ENCODE data around the gene CSF1R.

CSF1R gene

DNA sequence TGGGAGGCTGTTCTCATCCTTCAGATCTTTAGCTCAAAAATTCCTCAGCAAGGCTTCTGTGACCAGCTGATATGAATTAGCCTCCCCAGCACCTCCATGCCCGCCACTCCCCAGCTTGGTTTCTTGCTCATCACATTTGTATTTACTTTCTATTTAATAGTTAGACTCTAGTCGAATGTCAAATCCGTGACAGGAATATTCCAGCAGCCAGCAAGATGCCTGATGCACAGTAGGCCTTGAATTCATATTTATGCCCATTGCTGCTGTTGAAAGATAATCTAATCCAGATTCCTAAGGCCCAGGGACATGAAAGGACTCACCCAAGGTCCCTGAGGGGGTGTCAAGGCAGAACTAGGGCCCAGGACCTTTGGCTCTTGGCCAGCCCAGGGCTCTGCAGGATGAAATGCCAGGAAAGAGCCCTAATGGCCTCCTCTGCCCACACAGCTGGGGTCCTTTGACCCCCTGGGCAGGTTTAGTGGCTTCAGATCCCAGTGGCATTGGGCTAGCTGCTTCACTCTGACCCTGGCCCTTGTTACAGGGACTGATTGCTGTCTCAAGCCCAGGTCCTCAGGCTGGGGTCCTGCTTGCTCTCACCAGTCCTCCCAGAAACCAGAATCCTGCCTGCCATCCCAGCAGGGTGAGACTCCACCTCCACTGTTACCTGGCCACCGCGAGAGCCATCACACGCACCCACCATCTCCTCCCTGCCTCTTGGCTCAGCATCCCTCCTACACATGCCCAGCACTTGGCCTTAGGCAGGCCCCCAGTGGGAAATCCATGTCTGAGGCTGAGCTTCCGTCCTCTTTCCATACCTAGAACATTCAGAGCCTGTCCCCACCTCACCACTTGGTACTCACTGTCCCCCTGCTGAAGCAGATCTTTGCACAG, 7.3 kb downstream of the CSF1R start:
- no peaks in the 10 kb centered on the region for H3K9me3 ChIP-seq (ENCODE audit: low read length)
- peaks cover 15% of the 10 kb centered on the region for H3K27me3 ChIP-seq (ENCODE audit: insufficient read depth, low read length)
- H3K4me3 ChIP-seq (ENCODE audit: low read length), result no peak overlapping the region
- peaks cover 11% of the 10 kb centered on the region for H3K4me1 ChIP-seq (ENCODE audit: insufficient read depth, low read length)
- H2AFZ ChIP-seq (ENCODE audit: low read depth, low read length), result no peak overlapping the region
- H3K36me3 ChIP-seq (ENCODE audit: insufficient read depth, low read length), result no peaks in the 10 kb centered on the region

DNA sequence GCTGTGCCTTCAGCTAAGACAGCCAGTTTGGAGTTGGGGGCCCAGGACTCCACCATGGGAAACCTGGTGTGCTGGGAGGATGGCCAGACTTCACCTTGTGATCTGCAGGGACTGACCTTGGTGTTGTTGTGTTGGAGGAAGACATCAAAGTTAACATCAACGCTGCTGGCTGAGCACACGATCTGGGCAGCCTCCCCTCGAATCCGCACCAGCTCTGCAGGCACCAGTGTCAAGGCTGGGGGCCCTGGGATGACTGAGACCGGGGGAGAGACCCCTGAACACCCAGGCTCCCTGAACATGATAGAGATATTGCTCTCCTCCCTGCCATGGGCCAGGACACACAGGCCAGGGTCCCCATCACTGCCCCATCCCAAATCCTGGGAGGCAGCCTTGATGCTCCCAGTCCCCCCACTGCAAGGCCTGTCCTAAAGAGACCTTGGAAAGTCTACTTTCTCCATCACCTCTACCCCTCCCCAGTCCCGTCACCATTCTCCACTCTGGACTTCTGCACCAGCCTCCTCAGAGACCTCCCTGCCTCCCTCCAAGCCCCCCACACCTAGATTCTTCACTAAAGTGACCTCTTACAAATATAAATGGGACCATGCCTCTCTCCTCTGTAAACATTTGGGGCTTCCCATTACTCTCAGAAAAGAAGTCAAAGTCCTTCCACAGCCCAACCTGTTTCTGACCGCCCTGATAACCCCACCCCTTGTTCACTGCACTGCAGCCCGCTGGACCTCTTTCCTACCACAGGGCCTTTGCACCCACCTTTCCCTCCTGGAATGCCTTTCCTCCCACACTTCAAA, 8.2 kb downstream of the CSF1R start:
- Histone ChIP-seq H3K9me3 (ENCODE audit: low read length) (no peaks in the 10 kb centered on the region), H3K27me3 (ENCODE audit: insufficient read depth, low read length) (peaks cover 15% of the 10 kb centered on the region)

DNA sequence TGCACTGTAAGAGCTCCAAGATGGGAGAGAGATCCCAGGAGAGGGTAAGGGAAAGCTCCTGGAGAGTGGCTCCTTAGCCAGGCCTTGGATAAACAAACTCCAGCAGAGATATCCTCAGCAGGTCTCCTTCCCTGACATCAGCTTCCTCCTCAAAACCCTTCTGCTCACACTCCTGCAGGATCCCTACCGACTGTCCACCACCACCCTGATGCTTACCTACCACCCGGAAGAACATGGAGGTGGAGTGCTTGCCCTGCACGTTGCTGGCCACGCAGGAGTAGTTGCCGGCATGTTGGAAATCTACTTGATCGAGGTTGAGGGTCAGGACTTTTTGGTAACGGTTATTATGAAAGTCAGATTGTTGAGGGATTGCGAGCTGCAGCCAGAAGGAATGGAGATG, 9.3 kb downstream of the CSF1R start:
- H2AFZ ChIP-seq (ENCODE audit: low read depth, low read length), result no peak overlapping the region
- no peaks in the 10 kb centered on the region for H3K36me3 ChIP-seq (ENCODE audit: insufficient read depth, low read length)
- no peak overlapping the region for H3K4me3 ChIP-seq (ENCODE audit: low read length)
- peaks cover 15% of the 10 kb centered on the region for H3K27me3 ChIP-seq (ENCODE audit: insufficient read depth, low read length)
- peaks cover 7% of the 10 kb centered on the region for H3K4me1 ChIP-seq (ENCODE audit: insufficient read depth, low read length)
- H3K9me3 ChIP-seq (ENCODE audit: low read length), result no peaks in the 10 kb centered on the region

More for the DNA sequence above, 8.2 kb downstream of the CSF1R start:
- no peak overlapping the region for H3K4me3 ChIP-seq (ENCODE audit: low read length)
- H3K36me3 ChIP-seq (ENCODE audit: insufficient read depth, low read length), result no peaks in the 10 kb centered on the region
- H2AFZ ChIP-seq (ENCODE audit: low read depth, low read length), result no peak overlapping the region
- peaks cover 11% of the 10 kb centered on the region for H3K4me1 ChIP-seq (ENCODE audit: insufficient read depth, low read length)

DNA sequence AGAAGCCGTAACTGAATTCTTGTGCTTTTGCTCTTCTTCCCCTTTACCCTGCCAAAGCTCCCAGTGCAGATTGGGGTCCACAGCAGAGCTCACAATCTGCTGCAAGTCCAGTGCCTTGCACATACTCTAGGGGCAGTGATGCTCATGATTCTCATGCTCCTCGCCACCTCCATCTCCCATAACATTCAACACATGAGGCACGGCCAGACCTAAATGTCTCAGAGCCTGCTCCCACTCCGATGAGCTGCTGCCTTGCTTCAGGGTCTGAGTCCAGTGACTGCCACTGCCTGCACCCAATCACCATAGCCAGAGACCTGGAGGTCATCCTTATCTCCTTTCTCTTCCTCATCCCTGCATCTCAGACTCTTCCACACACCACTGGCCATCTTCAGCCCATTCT, 10.5 kb downstream of the CSF1R start:
- Histone ChIP-seq H3K36me3 (ENCODE audit: insufficient read depth, low read length) (no peaks in the 10 kb centered on the region), H3K27me3 (ENCODE audit: insufficient read depth, low read length) (peaks cover 15% of the 10 kb centered on the region), H3K4me3 (ENCODE audit: low read length) (no peak overlapping the region), H3K4me1 (ENCODE audit: insufficient read depth, low read length) (no peaks in the 10 kb centered on the region), H2AFZ (ENCODE audit: low read depth, low read length) (no peak overlapping the region), H3K9me3 (ENCODE audit: low read length) (no peaks in the 10 kb centered on the region)

DNA sequence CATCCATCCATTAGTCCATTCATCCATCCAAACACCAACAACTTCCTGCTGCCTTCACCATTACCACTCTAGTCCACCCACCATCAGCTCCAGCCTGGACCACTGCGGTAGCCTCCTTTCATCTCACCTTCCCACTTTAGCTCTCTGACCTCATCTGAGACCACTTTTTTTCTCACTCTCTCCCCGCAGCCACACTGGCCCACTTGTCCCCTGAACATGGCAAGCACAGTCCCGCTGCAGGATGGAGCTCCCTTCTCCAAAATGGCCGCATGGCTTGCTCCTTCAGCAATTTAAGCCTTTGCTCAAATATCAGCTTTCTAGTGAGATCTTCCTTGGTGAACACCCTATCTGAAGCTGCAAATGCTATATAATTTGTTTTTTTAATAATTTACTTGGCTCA, 11.1 kb downstream of the CSF1R start:
- H3K27me3 ChIP-seq (ENCODE audit: insufficient read depth, low read length), result peaks cover 10% of the 10 kb centered on the region
- H3K36me3 ChIP-seq (ENCODE audit: insufficient read depth, low read length), result no peaks in the 10 kb centered on the region
- H2AFZ ChIP-seq (ENCODE audit: low read depth, low read length), result no peak overlapping the region

DNA sequence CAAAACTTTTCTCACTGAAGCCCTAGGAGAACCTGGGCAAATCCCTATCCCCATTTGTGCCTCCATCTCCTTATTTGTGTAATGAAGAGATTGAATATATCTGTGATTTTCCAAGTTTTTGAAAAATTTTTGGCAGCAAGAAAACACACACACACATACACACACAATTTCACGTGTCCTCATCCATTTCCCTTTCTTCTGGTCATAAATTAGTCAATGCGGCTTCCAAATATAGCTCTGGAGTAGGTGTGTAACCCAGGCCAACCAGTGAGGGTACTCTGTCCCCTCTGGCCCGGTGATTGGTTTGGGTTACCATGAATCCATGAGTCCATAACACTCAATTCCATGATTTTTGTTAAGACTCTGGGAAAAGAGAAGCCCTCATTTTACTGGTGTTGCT, 12.7 kb downstream of the CSF1R start:
- Histone ChIP-seq H3K36me3 (ENCODE audit: insufficient read depth, low read length) (no peaks in the 10 kb centered on the region), H3K4me3 (ENCODE audit: low read length) (no peak overlapping the region), H2AFZ (ENCODE audit: low read depth, low read length) (no peak overlapping the region), H3K4me1 (ENCODE audit: insufficient read depth, low read length) (no peaks in the 10 kb centered on the region), H3K9me3 (ENCODE audit: low read length) (no peaks in the 10 kb centered on the region), H3K27me3 (ENCODE audit: insufficient read depth, low read length) (peaks cover 8% of the 10 kb centered on the region)

More for the DNA sequence above, 11.1 kb downstream of the CSF1R start:
- H3K4me3 ChIP-seq (ENCODE audit: low read length), result no peak overlapping the region
- H3K4me1 ChIP-seq (ENCODE audit: insufficient read depth, low read length), result no peaks in the 10 kb centered on the region
- no peaks in the 10 kb centered on the region for H3K9me3 ChIP-seq (ENCODE audit: low read length)

DNA sequence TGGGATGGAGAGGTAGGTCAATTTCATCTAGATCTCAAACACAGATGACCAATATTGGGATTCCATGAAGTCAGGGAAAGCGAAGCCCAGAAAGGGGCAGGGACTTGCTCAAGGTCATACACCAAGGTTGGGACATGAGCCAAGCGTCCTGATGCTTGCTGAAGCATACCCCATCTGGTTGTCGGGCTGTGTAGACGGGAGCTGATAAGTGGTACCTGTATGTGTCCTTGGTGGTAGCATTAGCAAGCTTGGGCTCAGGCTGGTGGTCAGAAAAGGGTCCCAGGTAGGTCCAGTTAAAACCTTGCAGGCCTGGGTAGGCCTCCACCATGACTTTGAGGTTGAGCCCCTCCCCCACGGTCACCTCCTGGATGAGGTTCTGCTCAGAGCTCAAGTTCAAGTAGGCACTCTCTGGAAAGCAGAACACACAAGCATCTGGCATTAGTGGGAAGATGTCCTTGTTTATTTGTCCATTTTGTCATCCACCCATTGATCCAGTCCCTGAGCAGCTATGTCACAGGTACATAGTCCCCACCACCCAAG, 13.2 kb downstream of the CSF1R start:
- peaks cover 11% of the 10 kb centered on the region for H3K27me3 ChIP-seq (ENCODE audit: insufficient read depth, low read length)
- no peaks in the 10 kb centered on the region for H3K4me1 ChIP-seq (ENCODE audit: insufficient read depth, low read length)
- no peak overlapping the region for H2AFZ ChIP-seq (ENCODE audit: low read depth, low read length)
- H3K4me3 ChIP-seq (ENCODE audit: low read length), result no peak overlapping the region
- H3K36me3 ChIP-seq (ENCODE audit: insufficient read depth, low read length), result no peaks in the 10 kb centered on the region
- H3K9me3 ChIP-seq (ENCODE audit: low read length), result no peaks in the 10 kb centered on the region

DNA sequence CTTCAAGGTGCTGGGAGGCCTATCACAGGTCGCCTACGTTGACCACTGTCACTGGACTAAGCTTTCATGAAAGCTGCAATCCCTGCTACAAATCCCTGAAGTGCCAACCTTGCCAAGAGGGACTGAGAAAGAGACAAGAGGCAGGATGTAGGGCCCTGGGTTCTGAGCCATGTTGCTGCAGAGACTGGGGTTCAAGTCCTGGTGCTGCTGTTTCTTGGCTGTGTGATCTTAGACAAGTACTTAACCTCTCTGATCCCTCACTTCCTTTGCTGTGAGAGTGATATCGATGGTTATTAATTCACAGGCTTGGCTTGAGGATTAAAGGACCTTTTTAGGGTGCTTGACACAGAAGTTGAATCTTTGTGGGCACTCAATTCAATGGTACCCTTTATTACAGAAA, 15.5 kb downstream of the CSF1R start:
- Histone ChIP-seq H3K4me1 (ENCODE audit: insufficient read depth, low read length) (no peaks in the 10 kb centered on the region), H3K27me3 (ENCODE audit: insufficient read depth, low read length) (peaks cover 16% of the 10 kb centered on the region), H3K9me3 (ENCODE audit: low read length) (no peaks in the 10 kb centered on the region), H3K4me3 (ENCODE audit: low read length) (no peak overlapping the region), H3K36me3 (ENCODE audit: insufficient read depth, low read length) (no peaks in the 10 kb centered on the region), H2AFZ (ENCODE audit: low read depth, low read length) (no peak overlapping the region)

DNA sequence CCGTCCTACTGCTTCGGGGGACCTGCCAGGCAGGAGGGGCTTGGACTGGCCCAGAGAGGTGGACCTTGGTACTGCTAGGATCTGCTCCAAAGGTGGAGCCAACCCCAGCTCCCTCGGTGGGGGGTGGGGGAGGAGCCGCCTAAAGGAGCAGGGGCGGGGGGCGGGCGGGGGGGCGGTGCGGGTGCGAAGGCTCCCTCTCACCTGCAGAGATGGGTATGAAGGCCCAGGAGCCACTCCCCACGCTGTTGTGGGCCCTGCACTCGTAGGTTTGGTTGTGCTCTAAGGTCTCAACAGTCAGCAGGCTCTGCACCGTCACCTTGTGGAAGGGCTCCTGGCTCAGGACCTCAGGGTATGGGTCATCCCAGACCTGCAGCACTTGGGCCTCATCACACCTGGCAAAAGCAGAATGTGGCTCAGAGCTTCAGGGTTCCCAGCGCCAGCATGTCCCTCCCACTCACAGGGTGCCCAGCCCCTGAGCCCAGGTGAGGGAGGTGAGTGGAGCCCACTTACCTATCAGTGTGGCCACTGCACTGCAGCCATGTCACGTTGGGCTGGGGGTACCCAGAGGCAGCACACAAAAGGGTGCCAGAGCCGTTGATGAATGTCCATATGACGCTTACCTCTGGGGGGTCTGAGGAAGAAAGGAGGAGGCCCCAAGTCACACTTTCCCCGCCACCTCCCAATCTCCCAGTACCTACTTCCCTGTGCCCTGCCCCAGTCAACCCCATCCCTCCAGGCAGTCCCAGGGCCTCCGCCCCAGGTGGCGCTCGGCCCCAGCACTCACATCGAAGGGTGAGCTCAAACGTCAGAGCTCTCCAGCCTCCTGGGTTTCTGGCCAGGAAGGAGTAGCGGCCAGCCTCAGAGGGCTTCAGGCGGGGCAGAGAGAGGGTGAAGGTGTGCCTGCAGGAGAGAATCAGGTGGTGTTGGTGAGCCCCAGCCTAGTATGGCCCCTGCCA, 16.4 kb downstream of the CSF1R start:
- Histone ChIP-seq H3K36me3 (ENCODE audit: insufficient read depth, low read length) (no peaks in the 10 kb centered on the region), H2AFZ (ENCODE audit: low read depth, low read length) (no peak overlapping the region), H3K4me3 (ENCODE audit: low read length) (no peak overlapping the region), H3K27me3 (ENCODE audit: insufficient read depth, low read length) (peaks cover 16% of the 10 kb centered on the region), H3K4me1 (ENCODE audit: insufficient read depth, low read length) (no peaks in the 10 kb centered on the region), H3K9me3 (ENCODE audit: low read length) (no peaks in the 10 kb centered on the region)

DNA sequence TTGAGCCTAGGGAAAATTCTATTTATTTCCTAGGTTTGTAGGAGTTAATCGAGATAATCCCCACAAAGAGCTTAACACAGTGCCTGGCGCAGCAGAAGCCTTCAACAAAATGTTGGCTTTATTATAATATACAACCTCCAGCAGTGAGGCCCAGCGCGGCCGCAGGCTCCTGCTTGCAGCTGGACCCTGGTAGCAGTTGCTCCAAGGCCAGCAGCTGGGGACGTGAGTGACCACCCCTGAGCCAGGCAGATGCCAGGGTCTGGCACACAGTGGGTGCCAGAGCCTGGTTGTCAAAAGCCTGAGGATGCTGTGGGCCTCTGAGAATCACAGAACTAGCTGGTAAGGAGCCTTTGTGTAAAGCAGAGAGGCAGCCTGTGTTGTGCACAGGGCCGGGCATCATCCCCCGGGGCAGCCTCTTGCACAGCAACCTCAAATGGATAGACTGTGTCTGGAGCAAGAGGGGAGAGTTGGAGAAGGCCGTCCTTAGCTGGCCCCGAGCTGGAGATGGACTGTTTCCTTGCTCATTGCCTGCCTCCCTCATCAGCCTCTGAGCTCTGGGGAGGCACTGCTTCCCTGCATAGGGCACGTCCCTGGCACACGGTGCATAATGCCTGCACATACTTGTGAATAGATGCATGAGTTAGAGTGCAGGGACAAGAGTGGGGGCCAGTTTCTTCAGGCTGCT, 17.3 kb downstream of the CSF1R start:
- Histone ChIP-seq H3K4me3 (ENCODE audit: low read length) (no peak overlapping the region), H2AFZ (ENCODE audit: low read depth, low read length) (no peak overlapping the region), H3K36me3 (ENCODE audit: insufficient read depth, low read length) (no peaks in the 10 kb centered on the region), H3K4me1 (ENCODE audit: insufficient read depth, low read length) (no peaks in the 10 kb centered on the region), H3K9me3 (ENCODE audit: low read length) (no peaks in the 10 kb centered on the region), H3K27me3 (ENCODE audit: insufficient read depth, low read length) (peaks cover 16% of the 10 kb centered on the region)

DNA sequence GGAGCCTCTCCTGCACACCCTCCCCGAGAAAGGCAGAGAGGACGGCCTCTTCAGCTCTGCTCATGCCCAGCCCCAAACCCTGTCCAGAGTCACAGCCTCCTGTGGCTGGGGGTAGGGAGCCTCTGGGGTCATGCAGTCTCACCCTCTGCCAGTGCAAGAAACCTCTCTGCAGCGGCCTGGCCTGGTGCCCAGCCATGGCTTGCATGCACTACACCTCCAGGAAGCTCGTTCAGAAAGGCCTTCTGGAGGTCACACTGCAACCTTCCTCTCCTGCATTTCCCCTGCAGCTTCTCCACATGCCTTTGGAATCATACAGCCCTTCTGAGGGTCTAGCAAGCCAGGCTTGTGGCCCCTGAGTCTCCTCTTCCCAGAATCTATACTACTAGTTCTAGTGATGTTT, 17.9 kb downstream of the CSF1R start:
- H3K4me1 ChIP-seq (ENCODE audit: insufficient read depth, low read length), result no peaks in the 10 kb centered on the region
- no peaks in the 10 kb centered on the region for H3K36me3 ChIP-seq (ENCODE audit: insufficient read depth, low read length)
- H2AFZ ChIP-seq (ENCODE audit: low read depth, low read length), result no peak overlapping the region
- H3K9me3 ChIP-seq (ENCODE audit: low read length), result no peaks in the 10 kb centered on the region
- H3K27me3 ChIP-seq (ENCODE audit: insufficient read depth, low read length), result peaks cover 16% of the 10 kb centered on the region
- H3K4me3 ChIP-seq (ENCODE audit: low read length), result no peak overlapping the region

DNA sequence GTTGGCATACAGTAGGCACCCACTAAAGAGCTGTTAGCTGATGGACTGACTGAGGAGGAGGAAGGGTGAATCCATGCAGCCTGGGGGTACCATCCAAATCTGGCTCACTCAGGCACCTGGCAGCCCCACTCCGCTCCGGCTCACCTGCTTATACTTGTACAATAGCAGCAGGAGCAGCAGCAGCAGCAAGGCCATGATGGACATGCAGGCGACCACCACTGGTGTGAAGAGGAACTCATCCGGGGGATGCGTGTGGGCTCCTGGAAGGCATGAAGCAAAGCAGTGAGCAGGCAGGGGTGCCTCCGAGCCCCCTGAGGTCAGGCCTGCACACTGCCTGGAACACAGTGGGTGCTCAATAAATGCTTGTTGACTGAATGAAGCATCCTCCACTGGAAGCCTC, 18.3 kb downstream of the CSF1R start:
- peaks cover 16% of the 10 kb centered on the region for H3K27me3 ChIP-seq (ENCODE audit: insufficient read depth, low read length)

More for the DNA sequence above, 18.3 kb downstream of the CSF1R start:
- Histone ChIP-seq H3K9me3 (ENCODE audit: low read length) (no peaks in the 10 kb centered on the region), H3K36me3 (ENCODE audit: insufficient read depth, low read length) (no peaks in the 10 kb centered on the region), H2AFZ (ENCODE audit: low read depth, low read length) (no peak overlapping the region), H3K4me3 (ENCODE audit: low read length) (no peak overlapping the region), H3K4me1 (ENCODE audit: insufficient read depth, low read length) (no peaks in the 10 kb centered on the region)

Data from neuron (in vitro differentiated cells).